OCI-LY7 (cell line): ENCODE results near the gene PIGZ. TPM values are rescaled to one million over a fixed set of nuclear protein-coding genes. Genes with fewer than 3 reads are reported as not detected.

Experiments used
- BruUV-seq: library from RNA; stranded (reverse); fragments of 400-500 nt; replicated peaks from 2 replicates; lab custom pipeline; 2021; lab: Mats Ljungman, UMichigan
- CTCF ChIA-PET: fragments of 300-600 bp; sonication (Branson Sonifier 250); formaldehyde crosslinking; loops from one replicate; lab custom pipeline; 2022; ENCODE audit warnings: antibody characterized with exemption; ENCODE audit not compliant: unreplicated experiment; lab: Charles Lee
- POLR2A ChIA-PET: fragments of 300-600 bp; sonication (Branson Sonifier 250); formaldehyde crosslinking; loops from one replicate; lab custom pipeline; 2022; ENCODE audit warnings: antibody characterized with exemption; lab: Charles Lee
- DNase-seq: peaks from one replicate; pipeline ENCODE4 v3.0.0-alpha.2; 2015; ENCODE audit warnings: low spot score
- H2AFZ ChIP-seq: fragments of 200-600 bp; sonication (generic), shearing (Covaris generic); 2 replicates; pipeline ENCODE4 v1.6.1; 2014; ENCODE audit warnings: mild to moderate bottlenecking, antibody characterized with exemption, low read length, moderate library complexity
- H3K27ac ChIP-seq: fragments of 200-600 bp; sonication (generic); 2 replicates; pipeline ENCODE4 v1.5.1; 2014; ENCODE audit warnings: mixed run types, low read depth, mild to moderate bottlenecking, moderate library complexity, low read length, inconsistent platforms; ENCODE audit not compliant: poor library complexity, severe bottlenecking
- H3K36me3 ChIP-seq: fragments of 200-600 bp; sonication (generic); 2 replicates; pipeline ENCODE4 v1.6.1; 2014; ENCODE audit warnings: mild to moderate bottlenecking, antibody characterized with exemption, low read length, moderate library complexity, mixed read lengths; ENCODE audit not compliant: insufficient read depth
- H3K4me1 ChIP-seq: fragments of 200-600 bp; sonication (generic); 2 replicates; pipeline ENCODE4 v1.5.1; 2014; ENCODE audit warnings: mild to moderate bottlenecking, low read length; ENCODE audit not compliant: insufficient read depth, poor library complexity, severe bottlenecking
- H3K4me2 ChIP-seq: fragments of 200-600 bp; sonication (generic); 2 replicates; pipeline ENCODE4 v1.6.1; 2014; ENCODE audit warnings: mild to moderate bottlenecking, low read length
- H3K4me3 ChIP-seq: fragments of 200-600 bp; sonication (generic); 2 replicates; pipeline ENCODE4 v1.5.1; 2014; ENCODE audit warnings: mild to moderate bottlenecking, low read depth, low read length; ENCODE audit not compliant: poor library complexity, severe bottlenecking
- H3K79me2 ChIP-seq: fragments of 200-600 bp; sonication (generic); 2 replicates; pipeline ENCODE4 v1.6.1; 2016; ENCODE audit warnings: low read depth, mild to moderate bottlenecking, low read length, moderate library complexity, mixed read lengths; ENCODE audit not compliant: insufficient read depth
- H3K9me2 ChIP-seq: fragments of 200-600 bp; sonication (generic); 2 replicates; pipeline ENCODE4 v1.6.1; 2016; ENCODE audit warnings: mild to moderate bottlenecking, low read length, mixed read lengths; ENCODE audit not compliant: insufficient read depth
- H3K9me3 ChIP-seq: fragments of 200-600 bp; sonication (generic); 2 replicates; pipeline ENCODE4 v1.6.1; 2014; ENCODE audit warnings: mild to moderate bottlenecking, mixed run types, low read length, mixed read lengths
- H4K20me1 ChIP-seq: fragments of 200-600 bp; sonication (generic); 2 replicates; pipeline ENCODE4 v1.6.1; 2014; ENCODE audit warnings: mild to moderate bottlenecking, antibody characterized with exemption, low read length, moderate library complexity, mixed read lengths; ENCODE audit not compliant: insufficient read depth
- EZH2phosphoT487 ChIP-seq: fragments of 200-600 bp; sonication (generic); IDR thresholded peaks from 2 replicates; pipeline ENCODE4 v1.6.1; 2018; ENCODE audit warnings: low read depth, borderline replicate concordance, mild to moderate bottlenecking, mixed run types, antibody characterized with exemption, low read length, moderate library complexity, mixed read lengths
- intact Hi-C: fragments of 100-400 bp; cut with micrococcal nuclease; formaldehyde crosslinking; loops from one replicate; pipeline ENCODE4 v1.10.0; 2022; ENCODE audit not compliant: unreplicated experiment
- total RNA-seq, 2 experiments: library from RNA; depleted of rRNA in 1 of 2; stranded (reverse); fragments of >200 nt in 1 of 2; shearing (Covaris generic) in 1 of 2; gene quantifications; 2 replicates each; pipeline ENCODE4 v1.2.3, GENCODE V29; 2014 to 2022
- TF ChIP-seq, protein P1 (sequence below): fragments of 200-600 bp; sonication (generic); conservative IDR thresholded peaks from 2 replicates; pipeline ENCODE4 v1.5.1; 2014; ENCODE audit warnings: mild to moderate bottlenecking, antibody characterized with exemption, low read length, moderate library complexity, mixed read lengths

The PIGZ gene
- total RNA-seq, 2 experiments from 2014 or later = not detected

DNA sequence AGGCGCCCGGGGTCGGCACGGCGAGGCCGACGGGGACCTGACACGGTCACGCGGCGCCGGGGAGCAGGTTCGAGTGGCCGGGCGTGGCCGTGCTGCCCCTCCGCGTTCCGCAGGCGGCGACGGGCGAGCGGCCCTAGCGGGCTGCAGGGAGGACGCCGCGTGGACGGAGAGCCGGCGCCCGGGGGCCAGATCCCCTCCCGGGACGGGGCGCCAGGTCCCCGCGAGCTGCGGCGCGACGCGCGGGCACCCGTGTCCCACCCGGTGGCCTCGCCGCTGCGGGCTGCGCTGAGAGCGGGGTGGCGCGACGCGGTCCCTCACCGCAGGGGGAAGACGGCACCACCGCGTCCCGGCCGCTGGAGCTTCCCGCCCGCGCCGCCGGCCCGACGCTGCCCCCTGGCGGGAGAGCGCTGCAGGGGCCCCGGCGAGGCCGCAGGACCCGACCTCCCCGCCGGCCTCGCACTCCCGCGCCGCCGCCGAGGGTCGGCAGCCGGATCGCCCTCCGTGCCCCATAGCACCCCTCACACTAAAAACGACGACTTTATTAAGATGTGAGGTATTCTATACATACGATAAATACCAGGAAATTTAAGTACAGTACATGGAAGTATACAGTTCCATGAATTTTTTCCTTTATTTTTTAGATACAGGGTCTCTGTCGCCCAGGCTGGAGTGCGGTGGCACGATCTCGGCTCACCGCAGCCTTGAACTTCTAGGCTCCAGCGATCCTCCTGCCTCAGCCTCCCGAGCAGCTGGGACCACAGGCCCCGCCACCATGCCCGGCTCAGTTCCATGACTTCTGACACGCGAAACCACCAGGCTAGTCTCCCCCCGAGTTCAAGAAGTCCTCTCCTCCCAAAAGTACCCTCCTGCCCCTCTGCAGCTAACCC lies 1.3 kb upstream of the PIGZ start:
- Histone ChIP-seq H3K9me3 (no peaks in the 10 kb centered on the region), H3K79me2 (no peaks in the 10 kb centered on the region), H2AFZ (peak overlapping the region; percentile 83), H3K4me1 (peaks cover 8% of the 10 kb centered on the region), H3K4me2 (peak overlapping the region; percentile 100), H3K4me3 (peak overlapping the region; percentile 72), H4K20me1 (no peaks in the 10 kb centered on the region), H3K27ac (no peak overlapping the region), H3K36me3 (no peaks in the 10 kb centered on the region), H3K9me2 (no peaks in the 10 kb centered on the region)
- POLR2A ChIA-PET = interaction anchor here (0.6 kb wide), 2 partner anchors 52 to 701 kb away, joined by 3 read pairs; no protein-coding TSS in a partner anchor
- intact Hi-C loops = loop anchor here (1.0 to 10.0 kb wide), 3 partner anchors 132 to 361 kb away; partner anchors contain the start of genes CEP19 and PIGX
- CTCF ChIA-PET = interaction anchor here (0.6 kb wide), 1 partner anchor 98 kb away, joined by 3 read pairs; no protein-coding TSS in a partner anchor
- no peak for TF ChIP-seq EZH2phosphoT487
- TF ChIP-seq, protein P1, sequence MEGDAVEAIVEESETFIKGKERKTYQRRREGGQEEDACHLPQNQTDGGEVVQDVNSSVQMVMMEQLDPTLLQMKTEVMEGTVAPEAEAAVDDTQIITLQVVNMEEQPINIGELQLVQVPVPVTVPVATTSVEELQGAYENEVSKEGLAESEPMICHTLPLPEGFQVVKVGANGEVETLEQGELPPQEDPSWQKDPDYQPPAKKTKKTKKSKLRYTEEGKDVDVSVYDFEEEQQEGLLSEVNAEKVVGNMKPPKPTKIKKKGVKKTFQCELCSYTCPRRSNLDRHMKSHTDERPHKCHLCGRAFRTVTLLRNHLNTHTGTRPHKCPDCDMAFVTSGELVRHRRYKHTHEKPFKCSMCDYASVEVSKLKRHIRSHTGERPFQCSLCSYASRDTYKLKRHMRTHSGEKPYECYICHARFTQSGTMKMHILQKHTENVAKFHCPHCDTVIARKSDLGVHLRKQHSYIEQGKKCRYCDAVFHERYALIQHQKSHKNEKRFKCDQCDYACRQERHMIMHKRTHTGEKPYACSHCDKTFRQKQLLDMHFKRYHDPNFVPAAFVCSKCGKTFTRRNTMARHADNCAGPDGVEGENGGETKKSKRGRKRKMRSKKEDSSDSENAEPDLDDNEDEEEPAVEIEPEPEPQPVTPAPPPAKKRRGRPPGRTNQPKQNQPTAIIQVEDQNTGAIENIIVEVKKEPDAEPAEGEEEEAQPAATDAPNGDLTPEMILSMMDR = peak; percentile 77
- no TSS peak for BruUV-seq
- peak; percentile 73 for DNase-seq

DNA sequence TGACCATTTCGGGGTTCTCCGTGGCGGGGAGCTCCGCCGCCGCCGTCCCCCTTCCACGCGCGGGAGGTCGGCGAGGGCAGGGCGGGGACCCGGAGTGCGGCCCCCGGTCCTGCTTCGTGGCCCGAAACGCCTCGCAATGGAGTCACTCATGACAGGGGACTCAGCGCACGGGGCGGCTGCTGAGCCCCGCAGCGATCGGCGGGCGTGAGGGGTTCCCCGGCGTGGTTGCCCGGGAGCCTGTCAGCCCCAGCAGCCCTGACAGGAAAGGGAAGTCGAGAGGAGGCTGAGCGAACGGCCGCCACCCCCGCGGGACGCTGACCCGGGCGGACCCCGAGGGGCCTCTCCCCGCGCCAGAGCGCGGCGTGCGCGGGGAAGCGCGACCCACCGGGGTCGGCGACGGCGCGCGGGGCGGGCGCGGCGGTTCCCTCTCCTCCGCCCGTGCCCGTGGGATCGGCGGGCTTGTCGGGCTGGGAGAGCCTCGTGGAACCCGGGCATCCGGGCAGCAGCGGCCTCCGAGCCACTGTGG lies 564 bp upstream of the PIGZ start:
- H3K9me3 ChIP-seq = no peaks in the 10 kb centered on the region
- H2AFZ ChIP-seq = peak overlapping the region; percentile 83
- POLR2A ChIA-PET = no interaction called here
- H3K4me2 ChIP-seq = peak overlapping the region; percentile 100
- peak; percentile 36 for DNase-seq
- H3K79me2 ChIP-seq = no peaks in the 10 kb centered on the region
- intact Hi-C loops = loop anchor here (1.0 to 10.0 kb wide), 2 partner anchors 254 to 360 kb away; partner anchors contain the start of genes CEP19 and PIGX
- H3K4me1 ChIP-seq = peaks cover 8% of the 10 kb centered on the region
- no peak overlapping the region for H3K27ac ChIP-seq
- no peaks in the 10 kb centered on the region for H4K20me1 ChIP-seq
- CTCF ChIA-PET = no interaction called here
- no peaks in the 10 kb centered on the region for H3K9me2 ChIP-seq
- TF ChIP-seq, protein P1 = no peak
- no peak for TF ChIP-seq EZH2phosphoT487
- H3K36me3 ChIP-seq = no peaks in the 10 kb centered on the region
- no TSS peak for BruUV-seq
- H3K4me3 ChIP-seq = peak overlapping the region; percentile 72
